Natural killer cell (primary cell): Measurements from ENCODE around the gene PFKFB3. TPM values are rescaled to one million over a fixed set of nuclear protein-coding genes. Genes with fewer than 3 reads are reported as not detected.
"Not testable (repeated sequence)": the region's sequence is repeated elsewhere in the genome, so short reads cannot be mapped to it uniquely, and the experiment has no call there.

Source experiments
- ATAC-seq, 3 donors: fragments of 150-1000 bp in 2 of 3; fragments of 200-7000 bp in 1 of 3; cut with Tn5 transposase; 1 replicate in 1 of 3; 2 replicates in 2 of 3; pipeline ENCODE4 v1.10.0; 2021; ENCODE audit warnings: mild to moderate bottlenecking in 2 of 3, moderate library complexity in 2 of 3
- DNase-seq, 2 donors: peaks; one replicate each; pipeline versions ENCODE4 v3.0.0 to v3.0.0-alpha.2; 2013 to 2021; ENCODE audit warnings: mixed read lengths in 1 of 2
- H3K27ac ChIP-seq: one replicate; pipeline ENCODE4 v1.5.1; 2013; ENCODE audit warnings: mild to moderate bottlenecking, low read length
- H3K27me3 ChIP-seq: one replicate; pipeline ENCODE4 v1.6.1; 2013; ENCODE audit warnings: low read length; ENCODE audit not compliant: control insufficient read depth, insufficient read depth
- H3K36me3 ChIP-seq: one replicate; pipeline ENCODE4 v1.6.1; 2013; ENCODE audit warnings: low read length; ENCODE audit not compliant: control insufficient read depth, insufficient read depth
- H3K4me1 ChIP-seq: one replicate; pipeline ENCODE4 v1.6.1; 2013; ENCODE audit warnings: low read length; ENCODE audit not compliant: control insufficient read depth, insufficient read depth
- H3K4me3 ChIP-seq: one replicate; pipeline ENCODE4 v1.5.1; 2013; ENCODE audit warnings: low read length
- H3K9me3 ChIP-seq: one replicate; pipeline ENCODE4 v1.6.1; 2013; ENCODE audit warnings: low read length; ENCODE audit not compliant: control insufficient read depth, insufficient read depth
- H3K27ac Mint-ChIP-seq, 2 donors: one replicate each; pipeline ENCODE4 v1.8.0; 2022; ENCODE audit warnings: mild to moderate bottlenecking in 2 of 2, mixed read lengths in 2 of 2, moderate library complexity in 1 of 2
- H3K27me3 Mint-ChIP-seq, 2 donors: one replicate each; pipeline ENCODE4 v1.8.0; 2022; ENCODE audit warnings: low read depth in 2 of 2, mixed read lengths in 2 of 2
- H3K36me3 Mint-ChIP-seq: one replicate; pipeline ENCODE4 v1.8.0; 2022; ENCODE audit warnings: mixed read lengths
- H3K4me1 Mint-ChIP-seq, 2 donors: one replicate each; pipeline ENCODE4 v1.8.0; 2022; ENCODE audit warnings: mixed read lengths in 2 of 2
- H3K4me3 Mint-ChIP-seq: one replicate; pipeline ENCODE4 v1.8.0; 2022; ENCODE audit warnings: mild to moderate bottlenecking, moderate library complexity, mixed read lengths
- H3K9me3 Mint-ChIP-seq, 2 donors: one replicate each; pipeline ENCODE4 v1.8.0; 2022; ENCODE audit warnings: mixed read lengths in 2 of 2
- CTCF ChIP-seq: fragments of 200-600 bp; IDR thresholded peaks from one replicate; pipeline ENCODE4 v1.8.0; 2022; ENCODE audit warnings: antibody characterized with exemption
- WGBS: methylation state at CpG from one replicate; pipeline ENCODE4 v1.1.7; 2013; ENCODE audit warnings: missing lambda C conversion rate; ENCODE audit not compliant: insufficient coverage; 5-methylcytosine and 5-hydroxymethylcytosine counted together
- intact Hi-C: fragments of 100-400 bp; cut with micrococcal nuclease; formaldehyde crosslinking; loops from one replicate; pipeline ENCODE4 v1.14.2; 2022
- total RNA-seq, 4 donors: library from RNA; stranded (reverse); fragments of 120-200 nt in 1 of 4; gene quantifications; one replicate each; pipeline versions ENCODE4 v1.2.3 to v1.2.4, GENCODE V29; 2013 to 2022

PFKFB3 gene
- total RNA-seq, 3 donors from 2014 or later (not counting 1 experiment from before 2014, with no cell fraction given): 33.4 to 59.7 (median 39.0) TPM

DNA sequence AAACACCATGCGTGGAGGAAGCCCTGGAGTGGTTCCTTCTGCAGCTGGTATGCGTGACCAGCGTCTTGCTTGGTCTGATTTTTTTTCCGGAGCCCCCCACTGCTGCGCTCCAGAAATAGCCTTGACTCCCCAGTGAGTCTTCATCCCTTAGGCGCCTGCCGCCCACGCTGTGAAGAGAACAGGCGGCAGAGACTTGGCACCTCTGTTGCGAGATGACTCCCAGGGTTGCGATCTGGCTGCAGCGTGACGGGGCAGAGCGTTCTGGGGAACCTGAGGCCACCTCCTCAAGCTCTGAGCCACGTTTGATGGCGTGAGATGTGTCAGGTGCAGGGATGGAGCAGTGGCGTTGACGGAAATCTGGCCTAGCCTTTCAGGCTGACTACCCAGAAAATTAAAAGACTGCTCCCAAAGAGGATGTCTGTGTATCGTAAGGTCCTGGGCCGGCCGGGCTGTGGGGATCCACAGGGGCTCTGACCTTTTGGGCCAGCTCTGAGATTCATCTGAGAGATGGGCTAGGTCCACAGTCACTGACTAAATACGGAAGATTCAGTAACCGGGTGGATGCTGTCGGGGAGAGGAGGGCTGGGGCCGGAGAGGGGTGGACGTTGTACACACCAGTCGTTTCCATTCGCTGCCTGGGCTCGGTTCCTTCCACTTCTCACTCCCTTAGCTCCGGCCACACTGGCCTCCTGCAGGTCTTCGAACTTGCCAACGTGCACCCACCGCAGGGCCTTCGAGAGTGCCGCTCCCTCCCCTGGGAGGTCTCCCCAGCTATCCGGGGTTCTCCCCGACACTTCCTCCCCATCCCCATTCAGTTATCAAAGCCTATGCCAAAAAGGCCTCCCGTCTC, 33.8 kb downstream of the PFKFB3 start:
- TF ChIP-seq CTCF: no peak
- no peaks in the 10 kb centered on the region for H3K36me3 Mint-ChIP-seq
- peaks cover 7 to 8% of the 10 kb centered on the region in 2 donors for H3K4me1 Mint-ChIP-seq
- H3K9me3 ChIP-seq: no peaks in the 10 kb centered on the region
- H3K36me3 ChIP-seq: peaks cover 14% of the 10 kb centered on the region
- no peak for DNase-seq
- intact Hi-C loops: no loop called here
- no peak overlapping the region for H3K4me3 ChIP-seq
- H3K9me3 Mint-ChIP-seq: no peaks in the 10 kb centered on the region
- peaks cover 6% of the 10 kb centered on the region for H3K4me1 ChIP-seq
- no peak overlapping the region for H3K27ac Mint-ChIP-seq
- ATAC-seq: no peak
- no peak overlapping the region for H3K4me3 Mint-ChIP-seq
- H3K27me3 ChIP-seq: no peaks in the 10 kb centered on the region
- no peak overlapping the region for H3K27ac ChIP-seq
- H3K27me3 Mint-ChIP-seq: no peaks in the 10 kb centered on the region
- WGBS: 91% methylated on average over 38 of the region's 38 CpGs

DNA sequence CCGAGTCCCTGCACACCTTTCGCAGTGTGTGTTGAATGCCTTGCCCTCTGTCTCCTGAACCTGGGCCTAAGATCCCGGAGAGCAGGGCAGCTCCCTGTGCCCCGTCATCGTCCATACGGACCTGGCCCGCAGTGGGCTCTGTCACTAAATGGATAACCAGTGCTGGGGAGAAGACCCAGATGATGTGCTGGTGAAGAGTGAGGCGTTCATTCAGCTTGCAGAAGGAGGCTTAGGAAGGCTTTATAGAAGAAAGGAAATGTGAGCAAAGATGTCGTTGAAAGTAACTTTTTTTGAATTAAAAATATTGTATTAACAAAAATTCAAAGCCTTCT, 34.4 kb downstream of the PFKFB3 start:
- intact Hi-C loops: no loop called here
- Histone ChIP-seq H3K36me3 (peaks cover 12% of the 10 kb centered on the region), H3K4me3 (no peak overlapping the region), H3K27me3 (no peaks in the 10 kb centered on the region), H3K27ac (no peak overlapping the region), H3K9me3 (no peaks in the 10 kb centered on the region), H3K4me1 (peaks cover 6% of the 10 kb centered on the region)
- ATAC-seq: no peak
- Mint-ChIP-seq H3K4me3 (no peak overlapping the region), H3K4me1 (peaks cover 7 to 8% of the 10 kb centered on the region in 2 donors), H3K27ac (no peak overlapping the region), H3K9me3 (no peaks in the 10 kb centered on the region), H3K27me3 (no peaks in the 10 kb centered on the region), H3K36me3 (no peaks in the 10 kb centered on the region)
- no peak for DNase-seq
- 96% methylated on average over 8 of the region's 9 CpGs for WGBS
- no peak for TF ChIP-seq CTCF

- H3K4me3 Mint-ChIP-seq, H3K4me1 ChIP-seq, H3K9me3 Mint-ChIP-seq, H3K9me3 ChIP-seq, H3K4me3 ChIP-seq, H3K27ac Mint-ChIP-seq, H3K4me1 Mint-ChIP-seq, intact Hi-C loops, ATAC-seq, DNase-seq, H3K27me3 Mint-ChIP-seq, H3K27me3 ChIP-seq, H3K36me3 Mint-ChIP-seq, H3K36me3 ChIP-seq, H3K27ac ChIP-seq: not testable (repeated sequence)
- WGBS: 90% methylated on average over 6 of the region's 6 CpGs
Observed at GRCh38 chr10:6238587-6239212, 36.0 kb downstream of the PFKFB3 start.

GRCh38 chr10:6239213-6239991, 36.7 kb downstream of the PFKFB3 start:
- H3K36me3 Mint-ChIP-seq: no peaks in the 10 kb centered on the region
- WGBS: 69% methylated on average over 15 of the region's 15 CpGs
- ATAC-seq: peak; percentile 56 to 82 (median 78)

More at GRCh38 chr10:6239213-6239991, 36.7 kb downstream of the PFKFB3 start:
- Mint-ChIP-seq H3K4me3 (no peak overlapping the region), H3K27me3 (no peaks in the 10 kb centered on the region), H3K9me3 (no peaks in the 10 kb centered on the region), H3K4me1 (peaks cover 7 to 8% of the 10 kb centered on the region in 2 donors), H3K27ac (no peak overlapping the region)
- peaks cover 6% of the 10 kb centered on the region for H3K4me1 ChIP-seq
- no peaks in the 10 kb centered on the region for H3K27me3 ChIP-seq
- no peak overlapping the region for H3K4me3 ChIP-seq
- H3K27ac ChIP-seq: no peak overlapping the region
- intact Hi-C loops: no loop called here
- TF ChIP-seq CTCF: no peak
- peak in 1 of 2 donors; percentile 63 for DNase-seq
- no peaks in the 10 kb centered on the region for H3K9me3 ChIP-seq
- no peaks in the 10 kb centered on the region for H3K36me3 ChIP-seq
